ENCODE results near the gene GPI. TPM values are rescaled to one million over a fixed set of nuclear protein-coding genes. Genes with fewer than 3 reads are reported as not detected.

The GPI gene
- total RNA-seq, 1 experiment from 2014 or later: 370 TPM

DNA sequence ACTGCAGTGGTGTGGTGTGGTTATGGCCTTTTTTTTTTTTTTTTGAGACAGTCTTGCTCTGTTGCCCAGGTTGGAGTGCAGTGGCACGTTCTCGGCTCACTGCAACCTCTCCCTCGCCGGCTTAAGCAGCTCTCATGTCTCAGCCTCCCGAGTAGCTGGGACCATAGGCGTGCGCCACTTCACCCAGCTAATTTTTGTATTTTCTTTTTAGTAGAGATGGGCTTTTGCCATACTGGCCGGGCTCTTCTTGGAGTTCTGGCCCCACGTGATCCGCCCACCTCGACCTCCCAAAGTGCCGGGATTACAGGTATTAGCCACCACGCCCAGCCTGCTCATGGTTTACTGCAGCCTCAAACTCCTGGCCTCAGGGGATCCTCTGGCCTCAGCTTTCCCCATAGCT lies 46.2 kb downstream of the GPI start:
- ChIA-PET CTCF (interaction anchor here (0.6 kb wide), 1 partner anchor 1099 kb away, joined by 3 read pairs; no protein-coding TSS in a partner anchor), POLR2A (interaction anchor here (0.7 kb wide), 1 partner anchor 276 kb away, joined by 21 read pairs; no protein-coding TSS in a partner anchor)
- Histone ChIP-seq H3K27ac (ENCODE audit: low read length) (no peak overlapping the region), H3K4me3 (ENCODE audit: low read depth in 2 of 2, low read length in 2 of 2) (no peak overlapping the region), H3K36me3 (ENCODE audit: control insufficient read depth, insufficient read depth, low read length) (peaks cover 5% of the 10 kb centered on the region; the same call in 1 of the 2 replicates), H3K27me3 (ENCODE audit: control insufficient read depth, insufficient read depth, low read length) (no peaks in the 10 kb centered on the region), H3K9me3 (ENCODE audit: control insufficient read depth, insufficient read depth, low read depth, low read length) (no peaks in the 10 kb centered on the region), H3K4me1 (ENCODE audit: control insufficient read depth, insufficient read depth, low read length) (no peaks in the 10 kb centered on the region)
- TF ChIP-seq, protein P1, sequence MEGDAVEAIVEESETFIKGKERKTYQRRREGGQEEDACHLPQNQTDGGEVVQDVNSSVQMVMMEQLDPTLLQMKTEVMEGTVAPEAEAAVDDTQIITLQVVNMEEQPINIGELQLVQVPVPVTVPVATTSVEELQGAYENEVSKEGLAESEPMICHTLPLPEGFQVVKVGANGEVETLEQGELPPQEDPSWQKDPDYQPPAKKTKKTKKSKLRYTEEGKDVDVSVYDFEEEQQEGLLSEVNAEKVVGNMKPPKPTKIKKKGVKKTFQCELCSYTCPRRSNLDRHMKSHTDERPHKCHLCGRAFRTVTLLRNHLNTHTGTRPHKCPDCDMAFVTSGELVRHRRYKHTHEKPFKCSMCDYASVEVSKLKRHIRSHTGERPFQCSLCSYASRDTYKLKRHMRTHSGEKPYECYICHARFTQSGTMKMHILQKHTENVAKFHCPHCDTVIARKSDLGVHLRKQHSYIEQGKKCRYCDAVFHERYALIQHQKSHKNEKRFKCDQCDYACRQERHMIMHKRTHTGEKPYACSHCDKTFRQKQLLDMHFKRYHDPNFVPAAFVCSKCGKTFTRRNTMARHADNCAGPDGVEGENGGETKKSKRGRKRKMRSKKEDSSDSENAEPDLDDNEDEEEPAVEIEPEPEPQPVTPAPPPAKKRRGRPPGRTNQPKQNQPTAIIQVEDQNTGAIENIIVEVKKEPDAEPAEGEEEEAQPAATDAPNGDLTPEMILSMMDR (IDR thresholded peaks at IDR 0.05): no peak
- TF ChIP-seq POLR2AphosphoS5 (IDR thresholded peaks at IDR 0.05; ENCODE audit: low read depth, low read length): no peak
- TF ChIP-seq, protein P2, sequence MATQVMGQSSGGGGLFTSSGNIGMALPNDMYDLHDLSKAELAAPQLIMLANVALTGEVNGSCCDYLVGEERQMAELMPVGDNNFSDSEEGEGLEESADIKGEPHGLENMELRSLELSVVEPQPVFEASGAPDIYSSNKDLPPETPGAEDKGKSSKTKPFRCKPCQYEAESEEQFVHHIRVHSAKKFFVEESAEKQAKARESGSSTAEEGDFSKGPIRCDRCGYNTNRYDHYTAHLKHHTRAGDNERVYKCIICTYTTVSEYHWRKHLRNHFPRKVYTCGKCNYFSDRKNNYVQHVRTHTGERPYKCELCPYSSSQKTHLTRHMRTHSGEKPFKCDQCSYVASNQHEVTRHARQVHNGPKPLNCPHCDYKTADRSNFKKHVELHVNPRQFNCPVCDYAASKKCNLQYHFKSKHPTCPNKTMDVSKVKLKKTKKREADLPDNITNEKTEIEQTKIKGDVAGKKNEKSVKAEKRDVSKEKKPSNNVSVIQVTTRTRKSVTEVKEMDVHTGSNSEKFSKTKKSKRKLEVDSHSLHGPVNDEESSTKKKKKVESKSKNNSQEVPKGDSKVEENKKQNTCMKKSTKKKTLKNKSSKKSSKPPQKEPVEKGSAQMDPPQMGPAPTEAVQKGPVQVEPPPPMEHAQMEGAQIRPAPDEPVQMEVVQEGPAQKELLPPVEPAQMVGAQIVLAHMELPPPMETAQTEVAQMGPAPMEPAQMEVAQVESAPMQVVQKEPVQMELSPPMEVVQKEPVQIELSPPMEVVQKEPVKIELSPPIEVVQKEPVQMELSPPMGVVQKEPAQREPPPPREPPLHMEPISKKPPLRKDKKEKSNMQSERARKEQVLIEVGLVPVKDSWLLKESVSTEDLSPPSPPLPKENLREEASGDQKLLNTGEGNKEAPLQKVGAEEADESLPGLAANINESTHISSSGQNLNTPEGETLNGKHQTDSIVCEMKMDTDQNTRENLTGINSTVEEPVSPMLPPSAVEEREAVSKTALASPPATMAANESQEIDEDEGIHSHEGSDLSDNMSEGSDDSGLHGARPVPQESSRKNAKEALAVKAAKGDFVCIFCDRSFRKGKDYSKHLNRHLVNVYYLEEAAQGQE (IDR thresholded peaks at IDR 0.05; ENCODE audit: insufficient read depth in 1 of 2, low read depth in 2 of 2, low read length in 1 of 2): no peak
- TF ChIP-seq TCF7L2 (IDR thresholded peaks at IDR 0.05; ENCODE audit: low read depth, low read length): no peak
- no peak for TF ChIP-seq SIN3A (IDR thresholded peaks at IDR 0.05; ENCODE audit: borderline replicate concordance, insufficient read depth, low read depth, low read length)
- intact Hi-C loops (cut with micrococcal nuclease; ENCODE audit: unreplicated experiment): no loop called here
- in situ Hi-C loops (cut with HindIII; ENCODE audit: low pct_unique_long_range_greater_than_20kb, low sequenced_read_pairs): no loop called here
- no peak for ATAC-seq
- DNase-seq (ENCODE audit: low read depth, low spot score): no peak
- no TSS peak for BruUV-seq (replicated peaks)

DNA sequence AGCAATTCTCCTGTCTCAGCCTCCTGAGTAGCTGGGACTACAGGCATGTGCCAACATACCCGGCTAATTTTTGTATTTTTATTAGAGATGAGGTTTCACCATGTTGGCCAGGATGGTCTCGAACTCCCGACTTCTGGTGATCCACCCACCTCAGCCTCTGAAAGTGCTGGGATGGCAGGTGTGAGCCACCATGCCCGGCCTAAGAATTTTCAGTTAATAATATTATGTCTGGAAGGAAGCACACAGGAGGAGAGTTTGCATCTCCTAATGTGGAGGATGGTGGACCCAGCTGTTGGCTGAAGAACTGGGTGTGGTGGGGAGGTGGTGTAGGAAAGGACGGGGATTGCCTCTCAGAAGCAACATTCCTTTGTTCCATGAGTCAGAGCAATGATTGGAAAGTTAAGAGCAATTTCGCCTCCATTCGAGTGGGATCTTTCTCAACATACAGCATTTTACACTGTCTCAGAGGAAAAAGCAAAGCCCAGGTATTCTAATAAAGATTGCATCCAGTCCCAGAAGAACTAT lies 51.1 kb downstream of the GPI start:
- H3K4me3 ChIP-seq (ENCODE audit: low read depth in 2 of 2, low read length in 2 of 2): no peak overlapping the region
- H3K4me1 ChIP-seq (ENCODE audit: control insufficient read depth, insufficient read depth, low read length): no peaks in the 10 kb centered on the region
- H3K27me3 ChIP-seq (ENCODE audit: control insufficient read depth, insufficient read depth, low read length): no peaks in the 10 kb centered on the region
- peaks cover 9% of the 10 kb centered on the region; the same call in 1 of the 2 replicates for H3K36me3 ChIP-seq (ENCODE audit: control insufficient read depth, insufficient read depth, low read length)
- TF ChIP-seq SIN3A (IDR thresholded peaks at IDR 0.05; ENCODE audit: borderline replicate concordance, insufficient read depth, low read depth, low read length) (no peak), TCF7L2 (IDR thresholded peaks at IDR 0.05; ENCODE audit: low read depth, low read length) (no peak), POLR2AphosphoS5 (IDR thresholded peaks at IDR 0.05; ENCODE audit: low read depth, low read length) (no peak)
- TF ChIP-seq, protein P2 (IDR thresholded peaks at IDR 0.05; ENCODE audit: insufficient read depth in 1 of 2, low read depth in 2 of 2, low read length in 1 of 2): no peak
- TF ChIP-seq, protein P1 (IDR thresholded peaks at IDR 0.05): no peak
- ATAC-seq (no peak), DNase-seq (ENCODE audit: low read depth, low spot score) (no peak)
- no TSS peak for BruUV-seq (replicated peaks)
- H3K27ac ChIP-seq (ENCODE audit: low read length): no peak overlapping the region
- intact Hi-C loops (cut with micrococcal nuclease; ENCODE audit: unreplicated experiment) (no loop called here), in situ Hi-C loops (cut with HindIII; ENCODE audit: low pct_unique_long_range_greater_than_20kb, low sequenced_read_pairs) (no loop called here)
- ChIA-PET CTCF (no interaction called here), POLR2A (no interaction called here)
- no peaks in the 10 kb centered on the region for H3K9me3 ChIP-seq (ENCODE audit: control insufficient read depth, insufficient read depth, low read depth, low read length)

All from Panc1 (cell line).